ENCODE results near the gene SIVA1. TPM values are rescaled to one million over a fixed set of nuclear protein-coding genes. Genes with fewer than 3 reads are reported as not detected.

The SIVA1 gene
- total and polyA plus RNA-seq, 2 of the 8 experiments (the other 6 are each of a cell fraction or from before 2014, with no cell fraction given) = 123 to 589 TPM

DNA sequence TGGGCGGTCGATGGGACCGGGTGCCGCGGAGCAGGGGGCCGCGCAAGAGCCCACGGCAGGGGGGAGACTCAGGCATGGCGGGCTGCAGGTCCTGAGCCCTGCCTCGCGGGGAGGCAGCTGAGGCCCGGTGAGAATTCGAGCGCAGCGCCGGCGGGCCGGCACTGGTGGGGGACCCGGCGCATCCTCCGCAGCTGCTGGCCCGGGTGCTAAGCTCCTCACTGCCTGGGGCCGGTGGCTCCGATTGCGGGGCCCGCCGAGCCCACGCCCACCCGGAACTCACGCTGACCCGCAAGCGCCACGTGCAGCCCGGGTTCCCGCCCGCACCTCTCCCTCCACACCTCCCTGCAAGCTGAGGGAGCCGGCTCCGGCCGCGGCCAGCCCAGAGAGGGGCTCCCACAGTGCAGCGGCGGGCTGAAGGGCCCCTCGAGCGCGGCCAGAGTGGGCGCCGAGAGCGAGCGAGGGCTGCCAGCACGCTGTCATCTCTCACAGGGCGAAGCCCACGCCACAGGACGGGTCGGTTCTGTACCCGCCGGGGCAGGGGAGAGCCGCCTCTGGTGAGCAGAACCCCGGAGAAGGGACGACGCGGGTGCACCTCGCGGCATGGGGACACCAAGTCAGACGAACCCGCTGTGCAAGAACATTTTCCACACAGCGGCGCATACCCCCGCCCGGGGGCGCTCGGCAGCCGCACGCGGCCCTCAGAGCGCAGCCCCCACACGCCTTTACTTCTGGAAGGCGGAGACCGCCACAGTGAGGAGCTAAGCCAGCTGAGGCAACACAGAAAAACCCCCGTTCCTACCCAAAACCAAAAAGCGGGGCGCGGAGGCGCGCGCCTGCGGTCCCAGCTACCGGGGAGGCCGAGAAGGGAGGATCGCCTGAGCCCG, 1.2 kb upstream of the SIVA1 start (continued):
- TF ChIP-seq SRF (IDR thresholded peaks at IDR 0.05; ENCODE audit: low read depth, low read length) (no peak), RAD21 (IDR thresholded peaks at IDR 0.05 in 1 of 2, conservative IDR thresholded peaks at IDR 0.05 in 1 of 2; ENCODE audit: low read depth in 2 of 2, low read length in 2 of 2) (no peak)
